ENCODE data around the gene IL16.
"Not testable (repeated sequence)": the region's sequence is repeated elsewhere in the genome, so short reads cannot be mapped to it uniquely, and the experiment has no call there.

Gene IL16

GRCh38 chr15:81339321-81339720, 142.6 kb downstream of the IL16 start:
- FAIRE-seq (no peak), DNase-seq (ENCODE audit: insufficient read length, low spot score) (no peak)
- TF ChIP-seq POLR2A (IDR thresholded peaks at IDR 0.05; ENCODE audit: low read depth, low read length) (no peak), SPI1 (IDR thresholded peaks at IDR 0.05; ENCODE audit: low read depth, low read length) (no peak), TAF1 (IDR thresholded peaks at IDR 0.05; ENCODE audit: low read depth, low read length) (no peak), PAX5 (IDR thresholded peaks at IDR 0.05; ENCODE audit: insufficient read depth, low read length, severe bottlenecking) (no peak), POLR2AphosphoS5 (IDR thresholded peaks at IDR 0.05; ENCODE audit: low read depth, low read length) (no peak), POU2F2 (IDR thresholded peaks at IDR 0.05; ENCODE audit: low read depth, low read length) (no peak)

GRCh38 chr15:81339851-81340250, 143.2 kb downstream of the IL16 start:
- no peak for TF ChIP-seq PAX5 (IDR thresholded peaks at IDR 0.05; ENCODE audit: insufficient read depth, low read length, severe bottlenecking)
- no peak for TF ChIP-seq TAF1 (IDR thresholded peaks at IDR 0.05; ENCODE audit: low read depth, low read length)
- TF ChIP-seq POLR2AphosphoS5 (IDR thresholded peaks at IDR 0.05; ENCODE audit: low read depth, low read length) = no peak
- no peak for TF ChIP-seq POLR2A (IDR thresholded peaks at IDR 0.05; ENCODE audit: low read depth, low read length)
- no peak for TF ChIP-seq POU2F2 (IDR thresholded peaks at IDR 0.05; ENCODE audit: low read depth, low read length)
- no peak for TF ChIP-seq SPI1 (IDR thresholded peaks at IDR 0.05; ENCODE audit: low read depth, low read length)
- no peak for DNase-seq (ENCODE audit: insufficient read length, low spot score)
- FAIRE-seq = no peak

- no peak for DNase-seq (ENCODE audit: insufficient read length, low spot score)
- no peak for TF ChIP-seq POLR2AphosphoS5 (IDR thresholded peaks at IDR 0.05; ENCODE audit: low read depth, low read length)
- no peak for TF ChIP-seq POU2F2 (IDR thresholded peaks at IDR 0.05; ENCODE audit: low read depth, low read length)
- no peak for FAIRE-seq
Measured at GRCh38 chr15:81341351-81341750, 144.7 kb downstream of the IL16 start.

DNA sequence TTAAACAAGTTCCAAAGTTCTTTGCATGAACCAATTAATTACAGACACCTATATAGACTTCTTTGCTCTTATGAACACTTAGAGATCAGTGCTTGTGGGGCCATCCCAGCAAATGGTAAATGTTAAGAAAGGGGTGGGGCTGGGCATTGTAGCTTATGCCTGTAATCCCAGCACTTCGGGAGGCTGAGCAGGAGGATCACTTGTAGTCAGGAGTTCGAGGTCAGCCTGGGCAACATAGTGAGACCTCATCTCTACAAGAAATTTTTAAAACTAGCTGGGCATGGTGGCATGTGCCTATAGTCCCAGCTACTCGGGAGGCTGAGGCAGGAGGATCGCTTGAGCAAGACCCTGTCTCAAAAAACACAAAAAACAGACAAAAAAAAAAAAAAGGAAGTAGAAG, 146.7 kb downstream of the IL16 start:
- TF ChIP-seq TAF1 (IDR thresholded peaks at IDR 0.05; ENCODE audit: low read depth, low read length) = no peak
- TF ChIP-seq POLR2A (IDR thresholded peaks at IDR 0.05; ENCODE audit: low read depth, low read length) = no peak
- no peak for TF ChIP-seq SPI1 (IDR thresholded peaks at IDR 0.05; ENCODE audit: low read depth, low read length)
- TF ChIP-seq PAX5 (IDR thresholded peaks at IDR 0.05; ENCODE audit: insufficient read depth, low read length, severe bottlenecking) = no peak
- no peak for TF ChIP-seq POLR2AphosphoS5 (IDR thresholded peaks at IDR 0.05; ENCODE audit: low read depth, low read length)
- TF ChIP-seq POU2F2 (IDR thresholded peaks at IDR 0.05; ENCODE audit: low read depth, low read length) = no peak
- DNase-seq (ENCODE audit: insufficient read length, low spot score) (no peak), FAIRE-seq (no peak)

DNA sequence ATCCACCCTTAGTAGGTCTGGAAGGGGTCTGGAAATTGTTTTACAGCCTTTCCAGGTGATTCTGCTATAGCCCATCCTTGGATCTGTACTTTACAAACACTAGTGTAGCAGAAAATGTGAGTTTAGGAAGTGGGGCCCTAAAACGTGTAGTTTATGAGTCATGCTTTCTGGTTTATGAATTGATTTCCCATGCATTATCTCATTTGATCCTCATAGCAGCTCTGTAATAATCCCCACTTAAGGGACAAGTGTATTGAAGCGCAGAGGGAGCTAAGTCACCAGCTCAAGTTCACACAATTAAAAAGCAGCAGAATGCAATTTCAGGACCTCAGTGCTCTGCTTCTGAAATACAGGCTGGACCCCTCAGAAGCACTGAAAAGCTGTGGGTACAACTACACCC, 149.9 kb downstream of the IL16 start:
- FAIRE-seq (no peak), DNase-seq (ENCODE audit: insufficient read length, low spot score) (no peak)
- TF ChIP-seq POLR2A (IDR thresholded peaks at IDR 0.05; ENCODE audit: low read depth, low read length) (no peak), PAX5 (IDR thresholded peaks at IDR 0.05; ENCODE audit: insufficient read depth, low read length, severe bottlenecking) (no peak), TAF1 (IDR thresholded peaks at IDR 0.05; ENCODE audit: low read depth, low read length) (no peak), POU2F2 (IDR thresholded peaks at IDR 0.05; ENCODE audit: low read depth, low read length) (no peak), SPI1 (IDR thresholded peaks at IDR 0.05; ENCODE audit: low read depth, low read length) (no peak), POLR2AphosphoS5 (IDR thresholded peaks at IDR 0.05; ENCODE audit: low read depth, low read length) (no peak)

DNA sequence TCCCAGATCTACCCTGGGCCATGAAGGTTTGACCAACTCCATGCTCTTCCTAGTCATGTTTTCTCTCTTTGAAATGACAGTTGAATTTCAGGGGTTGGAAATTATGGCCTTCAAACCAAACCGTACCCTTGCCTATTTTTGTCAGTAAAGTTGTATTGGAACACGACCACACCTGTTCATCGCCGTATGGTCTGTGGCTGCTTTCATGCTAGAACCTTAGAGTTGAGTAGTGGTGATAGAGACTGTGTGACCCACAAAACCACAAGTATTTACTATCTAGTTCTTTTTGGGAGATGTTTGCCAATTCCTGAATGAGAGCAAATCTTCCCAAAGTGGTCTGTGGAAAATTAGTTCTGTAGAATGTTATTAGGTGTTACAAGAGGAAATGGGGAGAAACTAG, 151.2 kb downstream of the IL16 start:
- DNase-seq (ENCODE audit: insufficient read length, low spot score) (no peak), FAIRE-seq (no peak)
- TF ChIP-seq PAX5 (IDR thresholded peaks at IDR 0.05; ENCODE audit: insufficient read depth, low read length, severe bottlenecking) (no peak), POLR2A (IDR thresholded peaks at IDR 0.05; ENCODE audit: low read depth, low read length) (no peak), POLR2AphosphoS5 (IDR thresholded peaks at IDR 0.05; ENCODE audit: low read depth, low read length) (no peak), TAF1 (IDR thresholded peaks at IDR 0.05; ENCODE audit: low read depth, low read length) (no peak), POU2F2 (IDR thresholded peaks at IDR 0.05; ENCODE audit: low read depth, low read length) (no peak), SPI1 (IDR thresholded peaks at IDR 0.05; ENCODE audit: low read depth, low read length) (no peak)

DNA sequence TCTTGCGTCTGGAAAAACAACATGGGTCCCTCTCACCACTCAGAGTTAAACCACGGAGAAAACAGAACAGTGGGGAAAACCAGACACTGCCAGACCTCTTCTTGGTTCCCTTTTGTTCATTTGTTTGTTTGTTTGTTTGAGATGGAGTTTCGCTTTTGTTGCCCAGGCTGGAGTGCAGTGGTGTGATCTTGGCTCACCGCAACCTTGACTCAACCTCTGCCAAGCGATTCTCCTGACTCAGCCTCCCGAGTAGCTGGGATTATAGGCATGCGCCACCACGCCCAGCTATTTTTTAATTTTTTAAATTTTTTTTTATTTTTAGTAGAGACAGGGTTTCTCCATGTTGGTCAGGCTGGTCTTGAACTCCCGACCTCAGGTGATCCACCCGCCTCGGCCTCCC, 152.0 kb downstream of the IL16 start:
- FAIRE-seq; DNase-seq (ENCODE audit: insufficient read length, low spot score): not testable (repeated sequence)

GRCh38 chr15:81349271-81349670, 152.6 kb downstream of the IL16 start:
- FAIRE-seq (no peak), DNase-seq (ENCODE audit: insufficient read length, low spot score) (no peak)
- TF ChIP-seq SPI1 (IDR thresholded peaks at IDR 0.05; ENCODE audit: low read depth, low read length) (no peak), TAF1 (IDR thresholded peaks at IDR 0.05; ENCODE audit: low read depth, low read length) (no peak), POLR2AphosphoS5 (IDR thresholded peaks at IDR 0.05; ENCODE audit: low read depth, low read length) (no peak), PAX5 (IDR thresholded peaks at IDR 0.05; ENCODE audit: insufficient read depth, low read length, severe bottlenecking) (no peak)

- FAIRE-seq = no peak
- TF ChIP-seq POU2F2 (IDR thresholded peaks at IDR 0.05; ENCODE audit: low read depth, low read length) = no peak
- TF ChIP-seq TAF1 (IDR thresholded peaks at IDR 0.05; ENCODE audit: low read depth, low read length) = no peak
- TF ChIP-seq POLR2A (IDR thresholded peaks at IDR 0.05; ENCODE audit: low read depth, low read length) = no peak
- no peak for TF ChIP-seq POLR2AphosphoS5 (IDR thresholded peaks at IDR 0.05; ENCODE audit: low read depth, low read length)
- no peak for TF ChIP-seq SPI1 (IDR thresholded peaks at IDR 0.05; ENCODE audit: low read depth, low read length)
- TF ChIP-seq PAX5 (IDR thresholded peaks at IDR 0.05; ENCODE audit: insufficient read depth, low read length, severe bottlenecking) = no peak
- DNase-seq (ENCODE audit: insufficient read length, low spot score) = no peak
Measured at GRCh38 chr15:81351651-81352050, 155.0 kb downstream of the IL16 start.

DNA sequence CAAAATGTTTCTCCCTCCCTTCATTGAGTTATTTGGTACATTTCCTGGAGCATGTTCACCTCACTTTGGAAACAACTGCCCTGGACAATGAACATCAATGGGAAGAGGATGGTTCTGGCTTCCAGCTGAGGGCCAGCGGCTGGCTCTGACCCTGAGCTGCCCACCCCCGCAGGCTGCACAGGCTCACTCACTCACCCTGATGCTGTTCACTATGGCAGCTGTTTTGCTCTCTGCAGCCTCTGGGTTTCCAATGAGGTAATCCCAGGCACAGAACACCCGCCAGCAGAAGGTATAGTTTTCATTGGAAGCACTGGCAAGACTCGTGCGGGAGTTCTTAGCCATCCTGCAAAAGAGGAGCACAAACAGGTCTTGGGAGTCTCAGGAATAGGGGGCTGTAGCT, 159.6 kb downstream of the IL16 start:
- FAIRE-seq = no peak
- DNase-seq (ENCODE audit: insufficient read length, low spot score) = no peak
- TF ChIP-seq TAF1 (IDR thresholded peaks at IDR 0.05; ENCODE audit: low read depth, low read length) (no peak), SPI1 (IDR thresholded peaks at IDR 0.05; ENCODE audit: low read depth, low read length) (no peak), PAX5 (IDR thresholded peaks at IDR 0.05; ENCODE audit: insufficient read depth, low read length, severe bottlenecking) (no peak), POU2F2 (IDR thresholded peaks at IDR 0.05; ENCODE audit: low read depth, low read length) (no peak), POLR2AphosphoS5 (IDR thresholded peaks at IDR 0.05; ENCODE audit: low read depth, low read length) (no peak), POLR2A (IDR thresholded peaks at IDR 0.05; ENCODE audit: low read depth, low read length) (no peak)
